Right ventricle myocardium superior (tissue), 1 donor: Measurements from ENCODE around the gene CDH10. TPM values are rescaled to one million over a fixed set of nuclear protein-coding genes. Genes with fewer than 3 reads are reported as not detected.

ENCODE experiments used
- ATAC-seq: fragments of 200-7000 bp; cut with Tn5 transposase; one replicate; pipeline ENCODE4 v1.9.1; 2020; ENCODE audit warnings: mild to moderate bottlenecking; ENCODE audit not compliant: poor library complexity
- DNase-seq: peaks from one replicate; pipeline ENCODE4 v3.0.0-alpha.2; 2020
- intact Hi-C: fragments of 100-400 bp; cut with DNase I; formaldehyde crosslinking; loops from one replicate; pipeline ENCODE4 v1.11.2; 2022
- total RNA-seq: library from RNA; stranded (reverse); fragmentation: NEBNext Ultra II Directional; extraction: Animal tissue kit (Norgen Biotek cat#: 25700); gene quantifications from one replicate; pipeline ENCODE4 v1.2.1, GENCODE V29; 2021
- donor health status: DM: no; HTN: yes; CAD: no; lungs with severe emphysema.

The CDH10 gene
- total RNA-seq, 1 donor from 2014 or later: not detected

- ATAC-seq: no peak
- intact Hi-C loops: no loop called here
- no peak for DNase-seq
These were observed 147.1 kb downstream of the CDH10 start for GRCh38 chr5:24497591-24498157.

- ATAC-seq (no peak), DNase-seq (no peak)
- intact Hi-C loops: no loop called here
These were observed 147.6 kb downstream of the CDH10 start for GRCh38 chr5:24497145-24497544.

GRCh38 chr5:24496268-24496667 is 148.5 kb downstream of the CDH10 start:
- intact Hi-C loops: no loop called here
- ATAC-seq: no peak

GRCh38 chr5:24492229-24492628 is 152.5 kb downstream of the CDH10 start:
- DNase-seq (no peak), ATAC-seq (no peak)
- intact Hi-C loops: no loop called here

More at GRCh38 chr5:24496268-24496667, 148.5 kb downstream of the CDH10 start:
- no peak for DNase-seq

- intact Hi-C loops: no loop called here
- ATAC-seq (no peak), DNase-seq (no peak)
These were observed 153.3 kb downstream of the CDH10 start for GRCh38 chr5:24491490-24491889.

GRCh38 chr5:24487368-24488229 is 157.2 kb downstream of the CDH10 start:
- intact Hi-C loops: no loop called here
- DNase-seq (no peak), ATAC-seq (no peak)

- DNase-seq: no peak
- intact Hi-C loops: no loop called here
- no peak for ATAC-seq
These were observed 163.8 kb downstream of the CDH10 start for GRCh38 chr5:24480952-24481351.

GRCh38 chr5:24477958-24478357 is 166.8 kb downstream of the CDH10 start:
- no peak for ATAC-seq
- intact Hi-C loops: no loop called here
- no peak for DNase-seq

- no peak for DNase-seq
- no peak for ATAC-seq
- intact Hi-C loops: no loop called here
These were observed 169.7 kb downstream of the CDH10 start for GRCh38 chr5:24475101-24475500.

- intact Hi-C loops: no loop called here
- no peak for DNase-seq
- no peak for ATAC-seq
These were observed 170.1 kb downstream of the CDH10 start for GRCh38 chr5:24474685-24475084.

GRCh38 chr5:24472518-24472917 is 172.3 kb downstream of the CDH10 start:
- intact Hi-C loops: no loop called here
- no peak for ATAC-seq
- DNase-seq: no peak

GRCh38 chr5:24444414-24444813 is 200.4 kb downstream of the CDH10 start:
- ATAC-seq: no peak
- intact Hi-C loops: no loop called here
- no peak for DNase-seq

- DNase-seq (no peak), ATAC-seq (no peak)
- intact Hi-C loops: no loop called here
These were observed 205.3 kb downstream of the CDH10 start for GRCh38 chr5:24439465-24439864.
